A549 (cell line): ENCODE measurements around the gene ZFX.

Experiments used
- EP300 ChIP-seq, 2 experiments: fragments of >200 bp; sonication (Bioruptor Twin); formaldehyde crosslinking; IDR thresholded peaks; 2 replicates in 1 of 2; 3 replicates in 1 of 2; pipeline ENCODE4 v1.6.1; 2016 to 2017
- RAD21 ChIP-seq, 2 experiments: fragments of >200 bp in 1 of 2; sonication (Bioruptor Twin) in 1 of 2; formaldehyde crosslinking in 1 of 2; IDR thresholded peaks in 1 of 2; conservative IDR thresholded peaks in 1 of 2; 2 replicates in 1 of 2; 3 replicates in 1 of 2; pipeline ENCODE4 v1.6.1; 2012 to 2018; ENCODE audit warnings: inconsistent platforms in 1 of 2
- REST ChIP-seq: fragments of 200-600 bp; sonication (generic); IDR thresholded peaks from 2 replicates; pipeline ENCODE4 v1.6.1; 2016; ENCODE audit warnings: antibody characterized with exemption, mild to moderate bottlenecking, moderate library complexity

- no peak for TF ChIP-seq EP300 (IDR thresholded peaks at IDR 0.05)
- TF ChIP-seq RAD21 (conservative IDR thresholded peaks at IDR 0.05 in 1 of 2, IDR thresholded peaks at IDR 0.05 in 1 of 2), result no peak
- no peak for TF ChIP-seq REST
Observed at GRCh38 chrX:24243188-24243587, 93.7 kb downstream of the ZFX start.
